Measurements from ENCODE around the gene CETP. TPM values are rescaled to one million over a fixed set of nuclear protein-coding genes. Genes with fewer than 3 reads are reported as not detected.

CETP gene
- total and polyA plus RNA-seq, 5 experiments from 2014 or later: 0.20 to 0.27 (median 0.21) TPM; not detected in 2

GRCh38 chr16:56948234-56948633 is 13.5 kb upstream of the CETP start:
- H3K27ac Mint-ChIP-seq: peak overlapping the region in 2 of 10 donors; percentile 44 to 79
- peaks cover 0 to 18% (median 6%) of the 10 kb centered on the region in 3 donors for H3K36me3 Mint-ChIP-seq
- peaks cover 11 to 31% (median 16%) of the 10 kb centered on the region in 4 donors for H3K4me1 Mint-ChIP-seq
- no peaks in the 10 kb centered on the region for H3K27me3 Mint-ChIP-seq
- DNase-seq: no peak
- POLR2A ChIA-PET: interaction anchor here (1.0 to 2.3 kb wide), 3 partner anchors 16 to 82 kb away, joined by 3 to 12 read pairs (median 5); partner anchors contain the start of gene HERPUD1
- H3K4me3 Mint-ChIP-seq: no peak overlapping the region
- H3K9me3 Mint-ChIP-seq: no peaks in the 10 kb centered on the region
- ATAC-seq: no peak

GRCh38 chr16:56950051-56950450 is 11.7 kb upstream of the CETP start:
- Mint-ChIP-seq H3K27me3 (no peaks in the 10 kb centered on the region), H3K27ac (peak overlapping the region in 3 of 10 donors; percentile 5 to 73 (median 46)), H3K4me3 (no peak overlapping the region), H3K36me3 (peaks cover 0 to 1% (median 0%) of the 10 kb centered on the region in 3 donors), H3K9me3 (no peaks in the 10 kb centered on the region), H3K4me1 (peaks cover 9 to 28% (median 16%) of the 10 kb centered on the region in 4 donors)
- POLR2A ChIA-PET: interaction anchor here (1.6 kb wide), 2 partner anchors 16 to 142 kb away, joined by 3 to 6 read pairs; partner anchors contain the start of gene CPNE2
- DNase-seq (no peak), ATAC-seq (no peak)

DNA sequence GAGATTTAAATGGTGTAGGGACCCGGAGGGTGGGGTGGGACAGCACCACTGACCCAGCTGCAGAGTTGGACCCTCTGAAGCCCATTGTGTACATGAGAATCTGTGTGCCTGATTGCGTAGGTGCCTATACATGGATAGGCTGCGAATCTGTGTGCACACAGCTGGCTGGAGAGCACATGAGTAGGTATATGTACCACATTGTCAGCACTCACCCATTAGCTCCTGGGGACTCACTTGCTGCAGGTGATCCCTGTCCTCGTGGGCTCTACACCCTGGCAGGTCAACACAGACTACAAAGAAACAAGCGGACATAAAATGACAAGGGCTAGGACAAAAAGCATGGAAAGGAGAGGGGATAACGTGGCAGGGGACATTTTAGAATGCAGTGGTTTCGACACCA is 11.3 kb upstream of the CETP start:
- H3K4me3 Mint-ChIP-seq: no peak overlapping the region
- POLR2A ChIA-PET: interaction anchor here (1.6 kb wide), 2 partner anchors 16 to 141 kb away, joined by 3 to 6 read pairs; partner anchors contain the start of gene CPNE2
- no peaks in the 10 kb centered on the region for H3K9me3 Mint-ChIP-seq
- no peaks in the 10 kb centered on the region for H3K27me3 Mint-ChIP-seq
- ATAC-seq (no peak), DNase-seq (no peak)
- peaks cover 9 to 28% (median 16%) of the 10 kb centered on the region in 4 donors for H3K4me1 Mint-ChIP-seq
- no peaks in the 10 kb centered on the region for H3K36me3 Mint-ChIP-seq
- peak overlapping the region in 2 of 10 donors; percentile 5 to 73 for H3K27ac Mint-ChIP-seq

GRCh38 chr16:56950881-56951771 is 10.6 kb upstream of the CETP start:
- H3K27me3 Mint-ChIP-seq: no peaks in the 10 kb centered on the region
- ATAC-seq (peak; percentile 86 to 94), DNase-seq (peak in 9 of 10 donors; percentile 37 to 71 (median 48))
- H3K4me3 Mint-ChIP-seq: peak overlapping the region in 1 of 10 donors; percentile 26
- H3K9me3 Mint-ChIP-seq: no peaks in the 10 kb centered on the region
- POLR2A ChIA-PET: interaction anchor here (1.6 kb wide), 1 partner anchor 17 kb away, joined by 6 read pairs; no protein-coding TSS in a partner anchor
- no peaks in the 10 kb centered on the region for H3K36me3 Mint-ChIP-seq
- H3K27ac Mint-ChIP-seq: peak overlapping the region in 6 of 10 donors; percentile 3 to 73 (median 56)
- H3K4me1 Mint-ChIP-seq: peaks cover 9 to 28% (median 16%) of the 10 kb centered on the region in 4 donors

GRCh38 chr16:56953006-56953405 is 8.7 kb upstream of the CETP start:
- no peak for DNase-seq
- Mint-ChIP-seq H3K9me3 (no peaks in the 10 kb centered on the region), H3K36me3 (no peaks in the 10 kb centered on the region), H3K27me3 (no peaks in the 10 kb centered on the region), H3K4me3 (no peak overlapping the region), H3K27ac (no peak overlapping the region), H3K4me1 (peaks cover 9 to 24% (median 13%) of the 10 kb centered on the region in 4 donors)
- ATAC-seq: no peak
- POLR2A ChIA-PET: no interaction called here

DNA sequence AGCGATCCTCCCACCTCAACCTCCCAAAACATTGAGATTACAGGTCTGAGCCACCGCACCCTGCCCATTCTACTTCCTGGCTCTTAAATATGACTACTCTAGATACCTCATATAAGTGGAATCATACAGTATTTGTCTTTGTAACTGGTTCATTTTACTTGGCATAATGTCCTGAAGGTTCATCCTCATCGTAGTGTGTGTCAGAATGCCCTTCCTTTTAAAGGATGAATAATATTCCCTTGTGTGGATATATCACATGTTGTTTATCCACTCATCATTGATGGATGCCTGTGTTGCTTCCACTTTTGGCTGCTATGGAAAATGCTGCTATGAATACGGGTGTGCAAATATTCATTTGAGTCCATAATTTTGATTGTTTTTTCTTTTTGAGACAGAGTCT is 5.7 kb upstream of the CETP start:
- H3K4me1 Mint-ChIP-seq: peaks cover 4 to 12% (median 5%) of the 10 kb centered on the region in 4 donors
- ATAC-seq (no peak), DNase-seq (no peak)
- no peak overlapping the region for H3K4me3 Mint-ChIP-seq
- no peaks in the 10 kb centered on the region for H3K9me3 Mint-ChIP-seq
- POLR2A ChIA-PET: no interaction called here
- no peaks in the 10 kb centered on the region for H3K27me3 Mint-ChIP-seq
- H3K27ac Mint-ChIP-seq: peak overlapping the region in 1 of 10 donors; percentile 5
- H3K36me3 Mint-ChIP-seq: no peaks in the 10 kb centered on the region

GRCh38 chr16:56956756-56957155 is 5.0 kb upstream of the CETP start:
- POLR2A ChIA-PET: no interaction called here
- no peaks in the 10 kb centered on the region for H3K9me3 Mint-ChIP-seq
- peaks cover 0 to 5% (median 0%) of the 10 kb centered on the region in 4 donors for H3K4me1 Mint-ChIP-seq
- DNase-seq (no peak), ATAC-seq (no peak)
- no peak overlapping the region for H3K4me3 Mint-ChIP-seq
- H3K27ac Mint-ChIP-seq: no peak overlapping the region
- no peaks in the 10 kb centered on the region for H3K36me3 Mint-ChIP-seq
- no peaks in the 10 kb centered on the region for H3K27me3 Mint-ChIP-seq

DNA sequence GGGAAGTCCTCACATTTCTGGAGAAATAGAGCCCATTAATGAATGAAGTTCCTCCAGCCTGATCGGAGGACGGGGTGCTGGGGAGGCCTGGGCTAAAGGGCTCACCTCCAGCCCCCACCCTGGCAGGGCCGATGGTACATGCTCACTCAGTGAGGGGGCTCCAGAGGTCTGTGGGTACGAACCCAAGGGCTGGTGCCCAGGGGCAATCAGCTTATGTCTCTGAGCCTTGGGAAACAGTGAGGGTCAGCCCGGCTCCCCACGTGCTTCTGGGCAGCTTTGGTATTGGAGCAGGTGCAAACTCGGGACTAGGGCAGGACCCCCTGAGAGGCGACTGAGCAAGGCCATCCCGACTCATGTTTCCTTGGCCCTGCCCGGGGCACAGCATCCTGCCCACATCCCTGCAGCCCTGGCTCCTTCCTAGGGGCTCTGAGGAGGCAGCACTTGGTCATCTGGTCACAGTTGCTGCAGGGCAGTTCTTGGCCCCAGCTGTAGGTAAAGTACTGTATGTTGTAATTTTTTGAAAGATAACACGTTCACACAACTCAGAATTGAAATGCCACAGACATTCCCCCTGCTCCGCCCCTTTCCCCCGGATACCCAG is 969 bp upstream of the CETP start:
- POLR2A ChIA-PET: interaction anchor here (0.6 to 0.8 kb wide), 2 partner anchors 65 to 124 kb away, joined by 3 to 4 read pairs; no protein-coding TSS in a partner anchor
- no peaks in the 10 kb centered on the region for H3K9me3 Mint-ChIP-seq
- no peak for ATAC-seq
- no peak overlapping the region for H3K27ac Mint-ChIP-seq
- no peak overlapping the region for H3K4me3 Mint-ChIP-seq
- peaks cover 12 to 18% (median 17%) of the 10 kb centered on the region in 4 donors for H3K4me1 Mint-ChIP-seq
- DNase-seq: no peak
- H3K27me3 Mint-ChIP-seq: no peaks in the 10 kb centered on the region
- H3K36me3 Mint-ChIP-seq: no peaks in the 10 kb centered on the region

DNA sequence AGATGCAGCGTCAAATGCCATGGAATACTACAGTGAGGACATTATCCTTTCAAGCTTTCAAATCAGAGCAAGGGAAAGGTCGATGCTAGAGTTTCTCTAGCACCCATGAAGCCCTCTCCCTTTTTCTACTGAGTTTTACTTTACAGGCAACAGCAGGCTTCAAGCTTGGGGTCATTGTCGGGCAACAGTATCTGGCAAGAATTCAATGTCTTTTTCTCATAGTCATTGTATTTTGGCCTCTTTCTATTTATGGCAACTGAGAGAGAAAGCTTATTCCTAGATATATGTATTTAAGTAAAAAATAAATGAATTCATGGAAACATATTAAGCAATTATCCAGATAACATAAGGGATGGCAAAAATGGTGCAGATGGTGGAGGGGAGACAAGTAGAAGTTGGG is 364 bp upstream of the CETP start:
- POLR2A ChIA-PET: interaction anchor here (0.8 kb wide), 1 partner anchor 124 kb away, joined by 4 read pairs; no protein-coding TSS in a partner anchor
- no peaks in the 10 kb centered on the region for H3K9me3 Mint-ChIP-seq
- H3K36me3 Mint-ChIP-seq: no peaks in the 10 kb centered on the region
- H3K4me3 Mint-ChIP-seq: no peak overlapping the region
- H3K27me3 Mint-ChIP-seq: no peaks in the 10 kb centered on the region
- H3K27ac Mint-ChIP-seq: no peak overlapping the region
- ATAC-seq (no peak), DNase-seq (no peak)
- peaks cover 17 to 23% (median 23%) of the 10 kb centered on the region in 4 donors for H3K4me1 Mint-ChIP-seq

DNA sequence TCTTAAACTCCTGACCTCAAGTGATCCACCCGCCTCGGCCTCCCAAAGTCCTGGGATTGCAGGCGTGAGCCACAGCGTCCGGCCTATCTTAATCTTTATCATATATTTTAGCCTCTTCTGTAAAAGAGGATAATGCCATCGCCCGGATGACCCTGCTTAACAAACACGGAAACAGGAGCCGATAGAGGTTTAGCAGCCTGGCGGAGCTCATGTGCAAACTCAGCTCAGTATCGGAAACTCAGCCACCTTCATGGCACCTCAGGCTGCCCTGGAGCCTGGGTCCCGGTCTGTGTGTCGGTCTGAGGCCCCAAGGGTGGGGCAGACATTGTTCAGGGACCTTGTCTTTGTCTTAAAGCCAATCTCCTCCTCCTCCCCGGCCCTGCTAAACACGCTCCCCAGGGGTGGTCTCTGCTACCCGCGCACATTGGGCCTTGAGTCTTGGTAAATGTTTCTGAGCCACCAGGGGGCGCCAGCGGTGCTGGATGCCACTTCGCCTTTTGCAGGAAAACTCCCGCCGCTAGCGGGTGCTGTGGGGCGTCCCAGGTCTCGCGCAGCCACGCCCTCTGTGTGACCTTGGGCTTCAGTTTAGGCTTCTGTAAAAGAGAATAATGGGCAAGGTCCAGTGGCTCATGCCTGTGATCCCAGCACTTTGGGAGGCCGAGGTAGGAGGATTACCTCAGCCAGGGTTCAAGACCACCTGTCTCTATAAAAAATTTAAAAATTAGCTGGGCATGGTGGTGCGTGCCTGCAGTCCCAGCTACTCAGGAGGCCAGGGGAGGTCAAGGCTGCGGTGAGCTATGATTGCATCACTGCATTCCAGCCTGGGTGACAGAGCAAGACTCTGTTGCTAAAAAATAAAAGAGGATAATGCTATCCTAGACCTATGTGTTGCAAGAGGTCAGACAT is 2.7 kb downstream of the CETP start:
- POLR2A ChIA-PET: interaction anchor here (0.7 to 15.9 kb wide), 13 partner anchors 12 to 120 kb away, joined by 3 to 231 read pairs (median 8); partner anchors contain the start of gene NLRC5
- no peaks in the 10 kb centered on the region for H3K36me3 Mint-ChIP-seq
- peak; percentile 92 to 94 for ATAC-seq
- peak overlapping the region; percentile 3 to 94 (median 86) for H3K27ac Mint-ChIP-seq
- H3K27me3 Mint-ChIP-seq: no peaks in the 10 kb centered on the region
- peak overlapping the region in 6 of 10 donors; percentile 1 to 74 (median 50) for H3K4me3 Mint-ChIP-seq
- DNase-seq: peak; percentile 87 to 96 (median 94)
- H3K9me3 Mint-ChIP-seq: no peaks in the 10 kb centered on the region
- peaks cover 19 to 34% (median 25%) of the 10 kb centered on the region in 4 donors for H3K4me1 Mint-ChIP-seq

- DNase-seq: no peak
- peak in 1 of 2 donors; percentile 58 for ATAC-seq
- H3K4me3 Mint-ChIP-seq: peak overlapping the region in 8 of 10 donors; percentile 22 to 74 (median 55)
Measured at GRCh38 chr16:56965149-56966092, 3.7 kb downstream of the CETP start.

More at GRCh38 chr16:56965149-56966092, 3.7 kb downstream of the CETP start:
- no peaks in the 10 kb centered on the region for H3K9me3 Mint-ChIP-seq
- no peaks in the 10 kb centered on the region for H3K27me3 Mint-ChIP-seq
- no peaks in the 10 kb centered on the region for H3K36me3 Mint-ChIP-seq
- H3K27ac Mint-ChIP-seq: peak overlapping the region; percentile 66 to 94 (median 87)
- POLR2A ChIA-PET: interaction anchor here (0.6 to 15.9 kb wide), 16 partner anchors 11 to 208 kb away, joined by 3 to 231 read pairs (median 6); partner anchors contain the start of gene NLRC5
- H3K4me1 Mint-ChIP-seq: peaks cover 19 to 34% (median 27%) of the 10 kb centered on the region in 4 donors

Measured in naive thymus-derived CD8-positive, alpha-beta T cell (primary cell).